Astrocyte (in vitro differentiated cells and primary cell): Measurements from ENCODE around the gene FAM184B.
A peak's percentile ranks its signal among the peaks of the same experiment; 100 is the strongest.

ENCODE experiments used
- EZH2 ChIP-seq: IDR thresholded peaks from 2 replicates; pipeline ENCODE4 v1.6.1; 2012; ENCODE audit warnings: mild to moderate bottlenecking, low read length, inconsistent platforms; ENCODE audit not compliant: insufficient read depth
- TF ChIP-seq, protein P1 (sequence below): IDR thresholded peaks from 2 replicates; pipeline ENCODE4 v1.5.1; 2011; ENCODE audit warnings: low read depth, mild to moderate bottlenecking, inconsistent platforms, low read length, moderate library complexity; ENCODE audit not compliant: insufficient read depth

DNA sequence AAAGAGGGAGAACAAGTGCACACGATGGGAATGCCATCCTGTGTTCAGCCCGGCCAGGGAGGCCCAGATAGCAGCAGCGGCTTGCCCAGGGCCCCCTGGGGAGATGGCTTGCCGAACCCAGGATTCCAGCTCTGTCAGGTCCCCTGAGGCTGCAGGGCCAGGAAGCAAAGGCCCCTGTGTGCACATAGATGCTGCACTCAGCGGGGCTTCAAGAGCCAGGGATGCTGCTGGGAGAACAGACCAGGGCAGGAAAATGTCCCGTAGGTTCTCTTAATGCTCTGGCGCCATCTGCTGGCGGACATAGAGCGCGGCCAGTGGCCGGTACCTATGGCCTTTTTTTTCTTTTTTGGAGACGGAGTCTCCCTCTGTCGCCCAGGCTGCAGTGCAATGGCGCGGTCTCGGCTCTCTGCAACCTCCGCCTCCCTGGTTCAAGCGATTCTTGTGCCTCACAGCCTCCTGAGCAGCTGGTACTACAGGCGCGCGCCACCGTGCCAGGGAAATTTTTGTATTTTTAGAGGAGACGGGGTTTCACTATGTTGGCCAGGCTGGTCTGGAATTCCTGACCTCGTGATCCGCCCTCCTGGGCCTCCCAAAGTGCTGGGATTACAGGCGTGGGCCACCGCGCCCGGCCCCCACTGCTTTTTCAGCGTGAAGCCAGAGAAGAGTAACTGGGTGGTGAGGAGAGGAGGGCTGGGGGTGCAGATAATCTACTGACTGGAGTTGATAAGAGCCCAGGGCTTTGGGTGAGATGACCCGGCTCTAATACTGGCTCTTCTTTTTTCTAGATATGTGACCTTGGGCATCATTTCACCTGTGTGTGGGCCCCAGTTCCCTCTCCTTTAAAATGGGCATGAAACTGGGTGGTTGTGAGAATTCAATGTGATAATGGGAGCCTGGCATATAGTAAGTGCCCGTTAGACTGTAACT, 144.5 kb downstream of the FAM184B start:
- TF ChIP-seq, protein P1, sequence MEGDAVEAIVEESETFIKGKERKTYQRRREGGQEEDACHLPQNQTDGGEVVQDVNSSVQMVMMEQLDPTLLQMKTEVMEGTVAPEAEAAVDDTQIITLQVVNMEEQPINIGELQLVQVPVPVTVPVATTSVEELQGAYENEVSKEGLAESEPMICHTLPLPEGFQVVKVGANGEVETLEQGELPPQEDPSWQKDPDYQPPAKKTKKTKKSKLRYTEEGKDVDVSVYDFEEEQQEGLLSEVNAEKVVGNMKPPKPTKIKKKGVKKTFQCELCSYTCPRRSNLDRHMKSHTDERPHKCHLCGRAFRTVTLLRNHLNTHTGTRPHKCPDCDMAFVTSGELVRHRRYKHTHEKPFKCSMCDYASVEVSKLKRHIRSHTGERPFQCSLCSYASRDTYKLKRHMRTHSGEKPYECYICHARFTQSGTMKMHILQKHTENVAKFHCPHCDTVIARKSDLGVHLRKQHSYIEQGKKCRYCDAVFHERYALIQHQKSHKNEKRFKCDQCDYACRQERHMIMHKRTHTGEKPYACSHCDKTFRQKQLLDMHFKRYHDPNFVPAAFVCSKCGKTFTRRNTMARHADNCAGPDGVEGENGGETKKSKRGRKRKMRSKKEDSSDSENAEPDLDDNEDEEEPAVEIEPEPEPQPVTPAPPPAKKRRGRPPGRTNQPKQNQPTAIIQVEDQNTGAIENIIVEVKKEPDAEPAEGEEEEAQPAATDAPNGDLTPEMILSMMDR = peak; percentile 92
- no peak for TF ChIP-seq EZH2
